ENCODE results near the gene GP5. TPM values are rescaled to one million over a fixed set of nuclear protein-coding genes. Genes with fewer than 3 reads are reported as not detected.

Gene GP5
- total RNA-seq, 1 experiment from 2014 or later, result 0.09 TPM

DNA sequence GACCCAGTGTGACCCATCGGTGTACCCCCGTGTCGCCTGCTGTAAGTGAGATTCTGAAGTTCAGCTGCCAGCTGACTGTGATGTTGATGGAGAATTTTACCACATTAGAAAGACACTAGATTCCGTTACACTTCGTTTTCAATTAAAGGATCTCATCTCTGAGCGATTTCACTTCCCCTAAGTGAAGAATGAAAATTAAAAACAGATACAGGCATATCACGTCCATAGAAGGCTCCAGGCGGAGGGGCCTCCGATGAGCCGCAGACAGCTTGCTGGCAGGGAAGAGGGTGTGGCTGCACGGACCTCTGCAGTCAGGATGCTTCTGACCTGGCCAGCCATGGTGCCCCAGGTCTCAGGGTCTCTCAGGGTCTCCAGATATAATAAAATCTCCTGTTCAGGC, 41.4 kb downstream of the GP5 start:
- POLR2A ChIA-PET, result no interaction called here
- TF ChIP-seq ZNF232 (CRISPR knock-in tag; IDR thresholded peaks at IDR 0.05), result no peak
- TF ChIP-seq IRF2 (CRISPR knock-in tag; IDR thresholded peaks at IDR 0.05; ENCODE audit: borderline replicate concordance, low read depth), result no peak
- Mint-ChIP-seq H3K27ac (no peak overlapping the region), H3K36me3 (no peaks in the 10 kb centered on the region), H3K4me1 (peaks cover 5% of the 10 kb centered on the region), H3K4me3 (no peak overlapping the region), H3K9me3 (peaks cover 8% of the 10 kb centered on the region), H3K27me3 (ENCODE audit: low read depth) (peaks cover 7% of the 10 kb centered on the region; the same call in 1 of the 2 replicates)
- no peak for DNase-seq (ENCODE audit: low spot score)
- CTCF ChIA-PET, result interaction anchor here (0.9 kb wide), 2 partner anchors 14 to 41 kb away, joined by 3 to 4 read pairs; no protein-coding TSS in a partner anchor
- no peak for ATAC-seq

DNA sequence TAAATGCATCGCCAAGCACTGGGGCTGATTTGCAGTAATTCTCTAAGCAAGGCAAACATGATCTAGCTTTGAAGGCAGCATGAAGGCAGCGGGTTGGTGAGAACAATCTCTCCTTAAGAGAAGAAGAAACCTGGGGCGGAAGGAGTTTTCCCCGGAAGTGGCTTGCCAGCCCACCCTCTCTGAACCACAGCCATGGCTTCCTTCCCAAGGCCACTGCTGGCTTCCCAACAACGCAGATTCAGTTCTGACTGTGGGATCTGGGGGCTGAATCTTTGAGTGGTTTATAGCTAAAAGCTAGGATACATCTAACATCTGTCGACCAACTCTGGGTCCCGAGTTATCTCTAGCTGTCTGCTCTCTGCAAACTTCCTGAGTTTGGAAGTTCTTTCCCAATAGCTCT, 43.7 kb downstream of the GP5 start:
- H3K9me3 Mint-ChIP-seq, result peaks cover 8% of the 10 kb centered on the region
- no peak overlapping the region for H3K27ac Mint-ChIP-seq
- no peaks in the 10 kb centered on the region for H3K36me3 Mint-ChIP-seq
- H3K27me3 Mint-ChIP-seq (ENCODE audit: low read depth), result peaks cover 7% of the 10 kb centered on the region; the same call in 1 of the 2 replicates
- ChIA-PET POLR2A (no interaction called here), CTCF (interaction anchor here (1.1 to 2.9 kb wide), 3 partner anchors 12 to 16 kb away, joined by 3 to 12 read pairs (median 4); no protein-coding TSS in a partner anchor)
- H3K4me3 Mint-ChIP-seq, result no peak overlapping the region
- ATAC-seq, result no peak
- no peak for DNase-seq (ENCODE audit: low spot score)
- TF ChIP-seq ELF4 (CRISPR knock-in tag; IDR thresholded peaks at IDR 0.05; ENCODE audit: low read depth), result no peak
- TF ChIP-seq SMAD3 (CRISPR knock-in tag; IDR thresholded peaks at IDR 0.05; ENCODE audit: borderline replicate concordance), result no peak
- TF ChIP-seq ZNF138 (CRISPR knock-in tag; conservative IDR thresholded peaks at IDR 0.05), result no peak
- H3K4me1 Mint-ChIP-seq, result peaks cover 5% of the 10 kb centered on the region

DNA sequence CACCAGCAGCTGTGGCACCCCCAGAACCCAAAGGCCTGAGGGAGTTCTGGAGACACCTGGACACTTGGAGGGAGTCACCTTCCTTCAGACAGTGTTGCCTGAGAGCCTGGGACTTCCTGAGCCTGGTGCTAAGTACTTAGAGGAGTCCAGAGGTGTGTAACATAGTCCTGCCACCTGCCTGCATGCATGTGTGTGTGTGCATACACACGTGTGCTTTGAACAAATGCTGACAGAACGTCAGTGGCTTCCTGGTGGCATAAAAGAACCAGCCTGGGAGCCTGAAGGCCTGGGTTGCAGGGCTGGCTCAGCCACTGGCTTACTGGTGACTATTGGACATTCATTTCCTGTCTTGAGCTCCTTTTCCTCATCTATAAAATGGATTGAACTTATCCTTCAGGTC, 44.8 kb downstream of the GP5 start:
- Mint-ChIP-seq H3K27ac (no peak overlapping the region), H3K4me1 (peaks cover 5% of the 10 kb centered on the region), H3K36me3 (no peaks in the 10 kb centered on the region), H3K27me3 (ENCODE audit: low read depth) (no peaks in the 10 kb centered on the region; the same call in 1 of the 2 replicates), H3K9me3 (no peaks in the 10 kb centered on the region; the same call in 1 of the 2 replicates), H3K4me3 (no peak overlapping the region)
- CTCF ChIA-PET, result interaction anchor here (2.9 kb wide), 1 partner anchor 11 kb away, joined by 12 read pairs; no protein-coding TSS in a partner anchor
- POLR2A ChIA-PET, result no interaction called here
- DNase-seq (ENCODE audit: low spot score), result no peak
- no peak for ATAC-seq
- TF ChIP-seq ZNF263 (CRISPR knock-in tag; IDR thresholded peaks at IDR 0.05; ENCODE audit: low read depth) (no peak), SOX15 (CRISPR knock-in tag; IDR thresholded peaks at IDR 0.05) (no peak), CREM (CRISPR knock-in tag; IDR thresholded peaks at IDR 0.05) (no peak), RORB (CRISPR knock-in tag; IDR thresholded peaks at IDR 0.05) (no peak), JUN (CRISPR knock-in tag; IDR thresholded peaks at IDR 0.05) (no peak)
- TF ChIP-seq, protein P1, sequence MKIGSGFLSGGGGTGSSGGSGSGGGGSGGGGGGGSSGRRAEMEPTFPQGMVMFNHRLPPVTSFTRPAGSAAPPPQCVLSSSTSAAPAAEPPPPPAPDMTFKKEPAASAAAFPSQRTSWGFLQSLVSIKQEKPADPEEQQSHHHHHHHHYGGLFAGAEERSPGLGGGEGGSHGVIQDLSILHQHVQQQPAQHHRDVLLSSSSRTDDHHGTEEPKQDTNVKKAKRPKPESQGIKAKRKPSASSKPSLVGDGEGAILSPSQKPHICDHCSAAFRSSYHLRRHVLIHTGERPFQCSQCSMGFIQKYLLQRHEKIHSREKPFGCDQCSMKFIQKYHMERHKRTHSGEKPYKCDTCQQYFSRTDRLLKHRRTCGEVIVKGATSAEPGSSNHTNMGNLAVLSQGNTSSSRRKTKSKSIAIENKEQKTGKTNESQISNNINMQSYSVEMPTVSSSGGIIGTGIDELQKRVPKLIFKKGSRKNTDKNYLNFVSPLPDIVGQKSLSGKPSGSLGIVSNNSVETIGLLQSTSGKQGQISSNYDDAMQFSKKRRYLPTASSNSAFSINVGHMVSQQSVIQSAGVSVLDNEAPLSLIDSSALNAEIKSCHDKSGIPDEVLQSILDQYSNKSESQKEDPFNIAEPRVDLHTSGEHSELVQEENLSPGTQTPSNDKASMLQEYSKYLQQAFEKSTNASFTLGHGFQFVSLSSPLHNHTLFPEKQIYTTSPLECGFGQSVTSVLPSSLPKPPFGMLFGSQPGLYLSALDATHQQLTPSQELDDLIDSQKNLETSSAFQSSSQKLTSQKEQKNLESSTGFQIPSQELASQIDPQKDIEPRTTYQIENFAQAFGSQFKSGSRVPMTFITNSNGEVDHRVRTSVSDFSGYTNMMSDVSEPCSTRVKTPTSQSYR (CRISPR knock-in tag; IDR thresholded peaks at IDR 0.05), result no peak
- TF ChIP-seq, protein P2, sequence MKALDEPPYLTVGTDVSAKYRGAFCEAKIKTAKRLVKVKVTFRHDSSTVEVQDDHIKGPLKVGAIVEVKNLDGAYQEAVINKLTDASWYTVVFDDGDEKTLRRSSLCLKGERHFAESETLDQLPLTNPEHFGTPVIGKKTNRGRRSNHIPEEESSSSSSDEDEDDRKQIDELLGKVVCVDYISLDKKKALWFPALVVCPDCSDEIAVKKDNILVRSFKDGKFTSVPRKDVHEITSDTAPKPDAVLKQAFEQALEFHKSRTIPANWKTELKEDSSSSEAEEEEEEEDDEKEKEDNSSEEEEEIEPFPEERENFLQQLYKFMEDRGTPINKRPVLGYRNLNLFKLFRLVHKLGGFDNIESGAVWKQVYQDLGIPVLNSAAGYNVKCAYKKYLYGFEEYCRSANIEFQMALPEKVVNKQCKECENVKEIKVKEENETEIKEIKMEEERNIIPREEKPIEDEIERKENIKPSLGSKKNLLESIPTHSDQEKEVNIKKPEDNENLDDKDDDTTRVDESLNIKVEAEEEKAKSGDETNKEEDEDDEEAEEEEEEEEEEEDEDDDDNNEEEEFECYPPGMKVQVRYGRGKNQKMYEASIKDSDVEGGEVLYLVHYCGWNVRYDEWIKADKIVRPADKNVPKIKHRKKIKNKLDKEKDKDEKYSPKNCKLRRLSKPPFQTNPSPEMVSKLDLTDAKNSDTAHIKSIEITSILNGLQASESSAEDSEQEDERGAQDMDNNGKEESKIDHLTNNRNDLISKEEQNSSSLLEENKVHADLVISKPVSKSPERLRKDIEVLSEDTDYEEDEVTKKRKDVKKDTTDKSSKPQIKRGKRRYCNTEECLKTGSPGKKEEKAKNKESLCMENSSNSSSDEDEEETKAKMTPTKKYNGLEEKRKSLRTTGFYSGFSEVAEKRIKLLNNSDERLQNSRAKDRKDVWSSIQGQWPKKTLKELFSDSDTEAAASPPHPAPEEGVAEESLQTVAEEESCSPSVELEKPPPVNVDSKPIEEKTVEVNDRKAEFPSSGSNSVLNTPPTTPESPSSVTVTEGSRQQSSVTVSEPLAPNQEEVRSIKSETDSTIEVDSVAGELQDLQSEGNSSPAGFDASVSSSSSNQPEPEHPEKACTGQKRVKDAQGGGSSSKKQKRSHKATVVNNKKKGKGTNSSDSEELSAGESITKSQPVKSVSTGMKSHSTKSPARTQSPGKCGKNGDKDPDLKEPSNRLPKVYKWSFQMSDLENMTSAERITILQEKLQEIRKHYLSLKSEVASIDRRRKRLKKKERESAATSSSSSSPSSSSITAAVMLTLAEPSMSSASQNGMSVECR (CRISPR knock-in tag; IDR thresholded peaks at IDR 0.05; ENCODE audit: borderline replicate concordance), result no peak
- TF ChIP-seq, protein P3, sequence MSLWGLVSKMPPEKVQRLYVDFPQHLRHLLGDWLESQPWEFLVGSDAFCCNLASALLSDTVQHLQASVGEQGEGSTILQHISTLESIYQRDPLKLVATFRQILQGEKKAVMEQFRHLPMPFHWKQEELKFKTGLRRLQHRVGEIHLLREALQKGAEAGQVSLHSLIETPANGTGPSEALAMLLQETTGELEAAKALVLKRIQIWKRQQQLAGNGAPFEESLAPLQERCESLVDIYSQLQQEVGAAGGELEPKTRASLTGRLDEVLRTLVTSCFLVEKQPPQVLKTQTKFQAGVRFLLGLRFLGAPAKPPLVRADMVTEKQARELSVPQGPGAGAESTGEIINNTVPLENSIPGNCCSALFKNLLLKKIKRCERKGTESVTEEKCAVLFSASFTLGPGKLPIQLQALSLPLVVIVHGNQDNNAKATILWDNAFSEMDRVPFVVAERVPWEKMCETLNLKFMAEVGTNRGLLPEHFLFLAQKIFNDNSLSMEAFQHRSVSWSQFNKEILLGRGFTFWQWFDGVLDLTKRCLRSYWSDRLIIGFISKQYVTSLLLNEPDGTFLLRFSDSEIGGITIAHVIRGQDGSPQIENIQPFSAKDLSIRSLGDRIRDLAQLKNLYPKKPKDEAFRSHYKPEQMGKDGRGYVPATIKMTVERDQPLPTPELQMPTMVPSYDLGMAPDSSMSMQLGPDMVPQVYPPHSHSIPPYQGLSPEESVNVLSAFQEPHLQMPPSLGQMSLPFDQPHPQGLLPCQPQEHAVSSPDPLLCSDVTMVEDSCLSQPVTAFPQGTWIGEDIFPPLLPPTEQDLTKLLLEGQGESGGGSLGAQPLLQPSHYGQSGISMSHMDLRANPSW (CRISPR knock-in tag; conservative IDR thresholded peaks at IDR 0.05; ENCODE audit: low read depth), result no peak
- TF ChIP-seq, protein P4, sequence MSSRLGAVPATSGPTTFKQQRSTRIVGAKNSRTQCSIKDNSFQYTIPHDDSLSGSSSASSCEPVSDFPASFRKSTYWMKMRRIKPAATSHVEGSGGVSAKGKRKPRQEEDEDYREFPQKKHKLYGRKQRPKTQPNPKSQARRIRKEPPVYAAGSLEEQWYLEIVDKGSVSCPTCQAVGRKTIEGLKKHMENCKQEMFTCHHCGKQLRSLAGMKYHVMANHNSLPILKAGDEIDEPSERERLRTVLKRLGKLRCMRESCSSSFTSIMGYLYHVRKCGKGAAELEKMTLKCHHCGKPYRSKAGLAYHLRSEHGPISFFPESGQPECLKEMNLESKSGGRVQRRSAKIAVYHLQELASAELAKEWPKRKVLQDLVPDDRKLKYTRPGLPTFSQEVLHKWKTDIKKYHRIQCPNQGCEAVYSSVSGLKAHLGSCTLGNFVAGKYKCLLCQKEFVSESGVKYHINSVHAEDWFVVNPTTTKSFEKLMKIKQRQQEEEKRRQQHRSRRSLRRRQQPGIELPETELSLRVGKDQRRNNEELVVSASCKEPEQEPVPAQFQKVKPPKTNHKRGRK (CRISPR knock-in tag; IDR thresholded peaks at IDR 0.05; ENCODE audit: borderline replicate concordance), result no peak
- TF ChIP-seq, protein P5, sequence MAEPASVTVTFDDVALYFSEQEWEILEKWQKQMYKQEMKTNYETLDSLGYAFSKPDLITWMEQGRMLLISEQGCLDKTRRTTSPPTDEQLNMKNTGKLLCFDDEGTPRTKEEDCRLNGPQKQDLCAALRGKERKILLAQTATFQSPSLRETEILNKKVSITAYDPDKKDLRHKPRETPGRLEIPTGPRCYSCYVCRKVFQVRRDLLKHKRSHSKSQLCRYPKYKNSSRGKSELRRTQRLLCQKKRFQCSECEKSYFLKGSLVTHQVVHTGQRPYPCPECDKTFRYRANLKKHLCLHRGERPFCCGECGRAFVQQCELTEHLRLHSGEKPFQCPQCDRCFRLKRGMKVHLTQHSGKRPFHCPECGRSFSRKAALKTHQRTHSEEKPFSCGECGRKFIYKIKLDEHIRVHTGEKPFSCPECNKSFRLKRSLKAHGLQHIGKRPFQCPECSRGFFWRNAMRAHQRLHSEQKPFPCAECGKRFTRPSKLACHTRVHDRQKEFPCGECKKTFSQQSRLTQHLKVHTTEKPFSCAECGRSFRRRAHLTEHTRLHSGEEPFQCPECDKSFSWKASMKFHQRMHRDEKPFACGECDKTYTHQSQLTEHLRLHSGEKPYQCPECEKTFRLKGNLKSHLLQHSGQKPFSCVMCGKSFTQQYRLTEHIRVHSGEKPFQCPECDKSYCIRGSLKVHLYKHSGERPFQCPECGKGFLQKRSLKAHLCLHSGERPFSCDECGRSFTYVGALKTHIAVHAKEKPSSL (CRISPR knock-in tag; conservative IDR thresholded peaks at IDR 0.05), result no peak

Measured in WTC11 (cell line).